ENCODE measurements around the gene LIN7B.

Gene LIN7B

DNA sequence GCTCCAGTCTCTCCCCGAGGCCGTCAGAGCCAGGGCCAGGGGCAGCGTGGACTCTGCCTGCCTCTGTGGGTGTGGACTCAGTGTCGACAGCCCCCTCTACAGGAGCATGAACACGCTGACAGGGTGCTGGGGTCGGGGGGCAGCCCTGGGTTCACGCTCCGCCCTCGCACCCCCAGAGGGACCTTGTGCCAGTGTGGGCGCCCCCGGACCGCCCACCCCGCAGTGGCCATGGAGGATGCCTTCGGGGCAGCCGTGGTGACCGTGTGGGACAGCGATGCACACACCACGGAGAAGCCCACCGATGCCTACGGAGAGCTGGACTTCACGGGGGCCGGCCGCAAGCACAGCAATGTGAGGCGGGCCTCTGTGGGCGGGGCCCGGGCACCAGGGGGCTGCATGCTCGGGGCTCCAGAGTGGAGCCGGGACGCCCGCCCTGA, 51.7 kb downstream of the LIN7B start:
- no peak for DNase-seq (ENCODE audit: low spot score)

DNA sequence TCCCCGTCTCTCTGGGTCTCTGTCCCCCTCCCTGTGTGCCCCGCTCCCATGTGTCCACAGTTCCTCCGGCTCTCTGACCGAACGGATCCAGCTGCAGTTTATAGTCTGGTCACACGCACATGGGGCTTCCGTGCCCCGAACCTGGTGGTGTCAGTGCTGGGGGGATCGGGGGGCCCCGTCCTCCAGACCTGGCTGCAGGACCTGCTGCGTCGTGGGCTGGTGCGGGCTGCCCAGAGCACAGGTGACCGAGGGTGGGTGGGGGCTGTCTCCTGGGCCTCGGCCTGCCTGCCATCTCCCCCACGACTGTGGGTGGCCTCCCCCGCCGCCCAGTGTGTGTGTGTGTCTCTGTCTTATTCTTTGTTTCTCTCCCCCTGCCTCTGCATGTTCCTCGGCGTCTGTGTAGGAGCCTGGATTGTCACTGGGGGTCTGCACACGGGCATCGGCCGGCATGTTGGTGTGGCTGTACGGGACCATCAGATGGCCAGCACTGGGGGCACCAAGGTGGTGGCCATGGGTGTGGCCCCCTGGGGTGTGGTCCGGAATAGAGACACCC, 53.8 kb downstream of the LIN7B start:
- DNase-seq (ENCODE audit: low spot score): no peak
